Activated T-helper 1 cell treated with anti-CD3 and anti-CD28 coated beads, Interleukin-12 subunit alpha, Interleukin-12 subunit beta, Interleukin-2, Interleukin-4 antibody, amounts not matched to agents 30 ng/mL and 10 ng/mL and 1 ng/mL, durations not matched to agents 14 hours and 24 hours and 36 hours (primary cell): ENCODE data around the gene TNFRSF8. TPM values are rescaled to one million over a fixed set of nuclear protein-coding genes. Genes with fewer than 3 reads are reported as not detected.
"Not testable (repeated sequence)": the region's sequence is repeated elsewhere in the genome, so short reads cannot be mapped to it uniquely, and the experiment has no call there.

Experiments
- DNase-seq: peaks from one replicate; pipeline ENCODE4 v3.0.0; 2021; ENCODE audit warnings: low spot score
- H3K27ac Mint-ChIP-seq: one replicate; pipeline ENCODE4 v1.8.0; 2021; ENCODE audit warnings: mild to moderate bottlenecking, mixed read lengths
- H3K27me3 Mint-ChIP-seq: one replicate; pipeline ENCODE4 v1.8.0; 2022; ENCODE audit warnings: mild to moderate bottlenecking, moderate library complexity, mixed read lengths; ENCODE audit not compliant: insufficient read depth
- H3K36me3 Mint-ChIP-seq: one replicate; pipeline ENCODE4 v1.8.0; 2021; ENCODE audit warnings: low read depth, mixed read lengths
- H3K4me1 Mint-ChIP-seq: one replicate; pipeline ENCODE4 v1.8.0; 2021; ENCODE audit warnings: low read depth, mixed read lengths
- H3K4me3 Mint-ChIP-seq: one replicate; pipeline ENCODE4 v1.8.0; 2021; ENCODE audit warnings: mild to moderate bottlenecking, moderate library complexity, mixed read lengths
- H3K9me3 Mint-ChIP-seq: one replicate; pipeline ENCODE4 v1.8.0; 2021; ENCODE audit warnings: mixed read lengths
- intact Hi-C: fragments of 100-400 bp; cut with micrococcal nuclease; formaldehyde crosslinking; loops from one replicate; pipeline ENCODE4 v1.15.1; 2024
- total RNA-seq: library from RNA; stranded (reverse); gene quantifications from 2 replicates; pipeline ENCODE4 v1.2.3, GENCODE V29; 2022

The TNFRSF8 gene
- total RNA-seq, 1 donor from 2014 or later, result 27.9 TPM

GRCh38 chr1:12090326-12090725 is 27.2 kb downstream of the TNFRSF8 start:
- no peak for DNase-seq
- Mint-ChIP-seq H3K4me3 (no peak overlapping the region), H3K4me1 (peaks cover 56% of the 10 kb centered on the region), H3K27me3 (no peaks in the 10 kb centered on the region), H3K27ac (no peak overlapping the region), H3K36me3 (peaks cover 46% of the 10 kb centered on the region), H3K9me3 (peaks cover 17% of the 10 kb centered on the region)
- intact Hi-C loops, result no loop called here

GRCh38 chr1:12091191-12091590 is 28.1 kb downstream of the TNFRSF8 start:
- Mint-ChIP-seq H3K27me3 (no peaks in the 10 kb centered on the region), H3K4me3 (no peak overlapping the region), H3K36me3 (peaks cover 49% of the 10 kb centered on the region), H3K27ac (no peak overlapping the region), H3K4me1 (peaks cover 56% of the 10 kb centered on the region), H3K9me3 (peaks cover 17% of the 10 kb centered on the region)
- intact Hi-C loops, result no loop called here
- no peak for DNase-seq

- Mint-ChIP-seq H3K4me1 (peaks cover 34% of the 10 kb centered on the region), H3K27me3 (no peaks in the 10 kb centered on the region), H3K27ac (no peak overlapping the region), H3K36me3 (peaks cover 32% of the 10 kb centered on the region), H3K4me3 (no peak overlapping the region), H3K9me3 (peaks cover 13% of the 10 kb centered on the region)
- no peak for DNase-seq
- intact Hi-C loops, result no loop called here
Measured at GRCh38 chr1:12094180-12094579, 31.1 kb downstream of the TNFRSF8 start.

- no peak overlapping the region for H3K27ac Mint-ChIP-seq
- H3K27me3 Mint-ChIP-seq, result no peaks in the 10 kb centered on the region
- no peak for DNase-seq
- H3K9me3 Mint-ChIP-seq, result peaks cover 4% of the 10 kb centered on the region
- peaks cover 22% of the 10 kb centered on the region for H3K36me3 Mint-ChIP-seq
- intact Hi-C loops, result no loop called here
- H3K4me1 Mint-ChIP-seq, result peaks cover 22% of the 10 kb centered on the region
- H3K4me3 Mint-ChIP-seq, result no peak overlapping the region
Measured at GRCh38 chr1:12095452-12096263, 32.6 kb downstream of the TNFRSF8 start.

- H3K9me3 Mint-ChIP-seq, result no peaks in the 10 kb centered on the region
- H3K27ac Mint-ChIP-seq, result no peak overlapping the region
- peaks cover 12% of the 10 kb centered on the region for H3K4me1 Mint-ChIP-seq
- no peak overlapping the region for H3K4me3 Mint-ChIP-seq
- intact Hi-C loops, result no loop called here
- no peak for DNase-seq
- H3K27me3 Mint-ChIP-seq, result no peaks in the 10 kb centered on the region
- H3K36me3 Mint-ChIP-seq, result peaks cover 15% of the 10 kb centered on the region
Measured at GRCh38 chr1:12096615-12097014, 33.5 kb downstream of the TNFRSF8 start.

- intact Hi-C loops, result no loop called here
- DNase-seq, result no peak
- Mint-ChIP-seq H3K4me3 (no peak overlapping the region), H3K27ac (no peak overlapping the region), H3K36me3 (peaks cover 18% of the 10 kb centered on the region), H3K9me3 (no peaks in the 10 kb centered on the region), H3K27me3 (no peaks in the 10 kb centered on the region), H3K4me1 (peaks cover 12% of the 10 kb centered on the region)
Measured at GRCh38 chr1:12097321-12097720, 34.2 kb downstream of the TNFRSF8 start.

GRCh38 chr1:12098786-12099185 is 35.7 kb downstream of the TNFRSF8 start:
- Mint-ChIP-seq H3K27ac (no peak overlapping the region), H3K9me3 (no peaks in the 10 kb centered on the region), H3K4me3 (no peak overlapping the region), H3K4me1 (peaks cover 20% of the 10 kb centered on the region), H3K36me3 (peaks cover 19% of the 10 kb centered on the region), H3K27me3 (no peaks in the 10 kb centered on the region)
- intact Hi-C loops, result no loop called here
- DNase-seq, result no peak

GRCh38 chr1:12099610-12100009 is 36.5 kb downstream of the TNFRSF8 start:
- no peak for DNase-seq
- H3K4me3 Mint-ChIP-seq, result no peak overlapping the region
- H3K27me3 Mint-ChIP-seq, result no peaks in the 10 kb centered on the region
- no peak overlapping the region for H3K27ac Mint-ChIP-seq
- intact Hi-C loops, result no loop called here
- peaks cover 16% of the 10 kb centered on the region for H3K36me3 Mint-ChIP-seq
- no peaks in the 10 kb centered on the region for H3K9me3 Mint-ChIP-seq
- peaks cover 16% of the 10 kb centered on the region for H3K4me1 Mint-ChIP-seq

- no peak overlapping the region for H3K27ac Mint-ChIP-seq
- no peak for DNase-seq
- intact Hi-C loops, result no loop called here
- H3K36me3 Mint-ChIP-seq, result peaks cover 16% of the 10 kb centered on the region
- H3K4me3 Mint-ChIP-seq, result no peak overlapping the region
- peaks cover 16% of the 10 kb centered on the region for H3K4me1 Mint-ChIP-seq
- no peaks in the 10 kb centered on the region for H3K27me3 Mint-ChIP-seq
- no peaks in the 10 kb centered on the region for H3K9me3 Mint-ChIP-seq
Measured at GRCh38 chr1:12100071-12100470, 37.0 kb downstream of the TNFRSF8 start.

- Mint-ChIP-seq H3K4me1 (peaks cover 16% of the 10 kb centered on the region), H3K36me3 (peaks cover 18% of the 10 kb centered on the region)
- intact Hi-C loops, H3K9me3 Mint-ChIP-seq, DNase-seq, H3K27me3 Mint-ChIP-seq, H3K27ac Mint-ChIP-seq, H3K4me3 Mint-ChIP-seq: not testable (repeated sequence)
Measured at GRCh38 chr1:12101120-12101519, 38.0 kb downstream of the TNFRSF8 start.

- peaks cover 16% of the 10 kb centered on the region for H3K4me1 Mint-ChIP-seq
- no peak overlapping the region for H3K27ac Mint-ChIP-seq
- no peaks in the 10 kb centered on the region for H3K27me3 Mint-ChIP-seq
Measured at GRCh38 chr1:12102066-12102465, 39.0 kb downstream of the TNFRSF8 start.

GRCh38 chr1:12104417-12104816 is 41.3 kb downstream of the TNFRSF8 start:
- no peak for DNase-seq
- Mint-ChIP-seq H3K27ac (no peak overlapping the region), H3K36me3 (peaks cover 20% of the 10 kb centered on the region), H3K4me3 (no peak overlapping the region), H3K9me3 (no peaks in the 10 kb centered on the region), H3K27me3 (no peaks in the 10 kb centered on the region), H3K4me1 (peaks cover 9% of the 10 kb centered on the region)
- intact Hi-C loops, result no loop called here

More at GRCh38 chr1:12102066-12102465, 39.0 kb downstream of the TNFRSF8 start:
- peaks cover 21% of the 10 kb centered on the region for H3K36me3 Mint-ChIP-seq
- H3K4me3 Mint-ChIP-seq, result no peak overlapping the region
- intact Hi-C loops, result no loop called here
- no peaks in the 10 kb centered on the region for H3K9me3 Mint-ChIP-seq
- DNase-seq, result no peak

- H3K4me3 Mint-ChIP-seq, result no peak overlapping the region
- H3K9me3 Mint-ChIP-seq, result no peaks in the 10 kb centered on the region
- H3K36me3 Mint-ChIP-seq, result peaks cover 20% of the 10 kb centered on the region
- intact Hi-C loops, result no loop called here
- H3K27ac Mint-ChIP-seq, result no peak overlapping the region
- H3K27me3 Mint-ChIP-seq, result peaks cover 2% of the 10 kb centered on the region
- no peak for DNase-seq
- peaks cover 9% of the 10 kb centered on the region for H3K4me1 Mint-ChIP-seq
Measured at GRCh38 chr1:12106153-12106552, 43.0 kb downstream of the TNFRSF8 start.
